Bone marrow (tissue), 2 donors: Measurements from ENCODE around the gene PRMT7.

Experiments used
- DNase-seq, 2 donors: peaks; one replicate each; lab custom pipeline; 2025; lab: John Stamatoyannopoulos, UW

The PRMT7 gene

GRCh38 chr16:68376590-68376989 is 65.8 kb downstream of the PRMT7 start:
- no peak for DNase-seq

GRCh38 chr16:68377221-68377620 is 66.4 kb downstream of the PRMT7 start:
- no peak for DNase-seq

DNA sequence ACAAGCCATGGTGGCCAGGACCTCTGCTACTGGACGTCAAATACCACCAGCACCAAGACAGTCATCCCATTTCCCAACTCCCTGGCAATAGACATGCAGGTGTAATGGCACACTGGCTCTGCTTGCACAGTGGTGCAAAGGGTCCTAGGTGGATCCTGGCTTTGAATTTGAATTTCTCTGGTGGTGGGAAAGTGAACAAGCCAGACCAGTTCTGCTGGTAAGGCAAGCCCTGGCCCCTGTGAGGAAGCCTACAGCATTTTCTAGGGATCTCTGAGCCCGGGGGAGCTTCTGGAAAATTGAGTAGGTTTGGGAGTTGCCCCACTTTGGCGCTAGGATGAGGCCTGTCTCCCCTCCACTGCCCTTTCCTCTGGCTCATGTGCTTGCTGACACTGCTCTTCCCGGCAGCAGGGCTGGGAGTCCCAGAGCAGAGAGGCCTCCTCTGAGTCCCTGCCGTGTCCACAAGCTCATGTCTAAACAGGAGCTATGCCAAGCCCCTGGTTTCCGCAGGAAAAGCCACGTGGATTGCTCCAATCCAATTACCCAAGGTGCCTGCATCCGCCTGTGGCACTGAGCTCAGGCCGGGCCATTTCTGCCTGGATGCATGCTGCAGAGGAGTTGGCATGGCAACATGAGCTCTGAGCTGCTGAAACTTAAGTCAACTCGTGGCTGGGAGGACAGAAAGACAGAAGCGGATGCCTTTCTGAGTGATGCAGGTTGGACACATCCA is 67.0 kb downstream of the PRMT7 start:
- DNase-seq = no peak

GRCh38 chr16:68378436-68379415 is 67.9 kb downstream of the PRMT7 start:
- no peak for DNase-seq

- DNase-seq = no peak
Measured at GRCh38 chr16:68379472-68380347, 68.9 kb downstream of the PRMT7 start.

GRCh38 chr16:68380348-68380670 is 69.5 kb downstream of the PRMT7 start:
- no peak for DNase-seq

GRCh38 chr16:68380676-68381362 is 70.0 kb downstream of the PRMT7 start:
- no peak for DNase-seq

DNA sequence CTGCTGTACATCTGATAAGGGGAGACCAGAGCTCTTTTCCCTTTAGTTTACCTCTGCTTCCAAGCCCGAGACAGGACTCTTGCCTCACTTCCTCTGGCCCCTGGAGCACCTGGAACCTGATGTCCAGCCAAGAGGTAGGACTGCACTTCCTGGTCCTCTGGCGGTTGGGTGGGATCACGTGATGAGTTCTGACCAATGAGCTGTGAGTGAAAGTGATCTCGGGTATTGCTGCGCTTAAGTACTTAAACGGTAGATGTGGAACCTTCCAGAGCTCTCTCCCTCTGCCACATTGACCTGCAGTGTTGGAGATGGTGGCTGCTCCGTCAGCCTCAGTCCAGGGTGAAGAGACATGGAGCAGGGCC is 70.5 kb downstream of the PRMT7 start:
- no peak for DNase-seq

- no peak for DNase-seq
Measured at GRCh38 chr16:68382296-68382718, 71.5 kb downstream of the PRMT7 start.

DNA sequence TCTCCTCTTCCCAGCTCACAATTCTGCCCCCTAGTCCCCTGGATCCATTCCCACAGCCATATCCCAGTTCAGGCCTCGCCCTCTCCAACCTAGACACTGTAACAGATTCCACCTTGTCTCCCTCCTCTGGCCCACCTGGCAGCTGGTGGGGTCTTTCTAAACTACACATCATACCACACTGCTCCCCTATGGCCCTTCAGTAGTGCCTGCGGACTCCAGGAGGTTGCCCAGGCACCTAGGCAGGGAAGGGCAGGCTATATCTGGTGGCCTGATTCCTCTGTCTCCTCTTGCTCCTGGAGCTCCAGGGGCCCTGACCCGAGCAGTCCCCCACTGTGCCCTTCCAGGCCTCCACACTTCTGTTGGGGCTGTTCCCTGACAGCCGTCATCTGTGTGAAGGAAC is 73.0 kb downstream of the PRMT7 start:
- no peak for DNase-seq

DNA sequence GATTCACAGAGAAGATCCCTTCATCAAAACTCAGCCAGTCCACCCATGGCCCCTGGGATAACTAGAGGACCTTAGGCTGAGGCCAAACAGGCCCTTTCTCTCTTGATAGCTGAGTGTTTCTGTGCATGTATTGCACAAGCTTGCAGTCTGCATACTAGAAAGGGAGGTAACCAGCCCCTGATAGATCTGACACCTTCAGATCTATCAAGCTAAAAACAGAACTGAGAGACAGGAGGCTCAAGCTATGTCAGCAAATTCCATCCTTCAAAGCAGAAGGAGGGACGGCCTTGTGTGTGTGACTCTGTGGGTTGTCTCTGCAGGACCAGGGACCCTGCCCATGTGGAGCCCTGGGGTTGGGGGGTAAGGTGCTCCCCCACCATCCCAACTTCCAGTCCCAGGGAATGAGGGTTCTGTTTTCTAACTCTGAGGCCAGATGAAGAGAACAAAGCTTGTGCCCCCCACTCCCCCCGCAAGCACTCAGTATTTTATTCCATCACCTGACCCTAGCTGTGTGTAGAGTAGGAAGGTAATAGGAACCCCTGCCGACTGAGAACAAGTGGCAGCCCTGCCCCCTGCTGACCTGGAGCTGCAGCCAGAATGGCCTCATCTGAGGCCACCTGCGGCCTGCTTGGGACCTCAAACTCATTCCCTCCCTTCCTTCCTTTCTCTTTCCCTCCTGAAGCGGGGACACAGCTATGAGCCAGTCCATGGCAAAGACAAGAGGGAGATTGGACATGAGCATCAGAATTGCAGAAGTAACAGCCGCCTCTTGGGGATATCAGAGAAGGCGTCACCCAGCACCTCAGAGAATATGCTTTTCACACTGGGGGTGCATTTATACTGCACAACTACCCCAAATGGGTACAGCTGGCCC is 73.7 kb downstream of the PRMT7 start:
- no peak for DNase-seq

DNA sequence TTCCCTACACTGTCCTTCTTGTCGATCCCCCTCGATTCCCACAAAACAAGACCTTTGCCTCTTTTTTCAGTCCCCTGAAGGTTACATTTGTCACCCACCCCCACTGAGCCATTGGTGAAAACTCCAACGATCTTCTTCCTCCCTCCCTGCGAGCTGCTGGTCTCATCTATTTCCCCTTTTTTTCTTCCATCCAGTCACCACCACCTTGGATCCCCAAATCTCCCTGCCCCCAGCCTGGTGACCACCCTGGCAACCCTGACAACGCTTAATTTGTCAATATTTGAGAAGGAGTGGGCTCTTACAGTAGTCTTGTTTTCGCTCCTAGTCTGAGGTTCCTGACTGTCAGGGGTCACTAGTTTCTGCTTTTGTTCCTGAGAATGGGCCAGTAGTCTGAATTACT is 74.6 kb downstream of the PRMT7 start:
- DNase-seq = peak in 1 of 2 donors; percentile 22

DNA sequence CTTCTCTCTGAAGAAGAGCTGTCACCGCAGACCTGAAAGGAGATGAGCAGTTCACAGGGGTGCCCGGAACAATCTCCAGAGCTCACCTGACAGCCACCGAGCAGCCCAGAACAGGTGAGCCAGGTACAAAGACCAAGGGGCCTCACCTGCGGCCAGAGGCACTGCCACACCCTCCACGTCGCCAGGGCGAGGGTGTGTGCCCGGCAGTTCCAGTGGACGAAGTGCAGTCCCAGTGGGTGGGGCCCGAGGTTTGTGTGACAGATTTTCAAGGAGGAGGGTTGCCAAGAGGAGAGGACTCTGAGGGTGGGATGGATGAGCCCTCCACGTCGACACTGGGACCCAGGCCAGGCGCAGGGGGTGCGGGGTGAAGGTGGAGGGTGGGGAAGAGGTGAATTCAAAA is 75.8 kb downstream of the PRMT7 start:
- no peak for DNase-seq

GRCh38 chr16:68387301-68387700 is 76.5 kb downstream of the PRMT7 start:
- DNase-seq = no peak

- DNase-seq = no peak
Measured at GRCh38 chr16:68388124-68388523, 77.3 kb downstream of the PRMT7 start.

DNA sequence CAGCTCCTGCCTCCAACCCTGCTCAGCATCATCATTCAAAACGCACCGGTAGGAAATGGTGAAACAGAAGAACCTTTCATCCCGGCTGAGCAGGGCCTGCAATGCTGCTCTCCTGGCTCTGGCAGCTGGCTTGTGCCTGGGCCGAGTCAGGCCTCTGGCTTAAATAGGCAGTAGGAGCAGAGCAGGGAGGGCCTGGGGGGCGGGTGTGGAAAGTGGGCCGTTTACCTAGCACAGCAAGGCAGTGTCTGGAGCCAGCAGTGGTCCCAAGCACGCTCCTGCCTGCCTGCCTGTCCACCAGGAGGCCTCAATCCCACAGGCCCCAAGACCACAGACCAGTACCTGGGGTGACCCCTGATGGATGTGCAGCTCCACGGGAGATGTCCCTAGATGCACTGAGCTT is 78.2 kb downstream of the PRMT7 start:
- DNase-seq = no peak

GRCh38 chr16:68389750-68390371 is 79.0 kb downstream of the PRMT7 start:
- DNase-seq = no peak

GRCh38 chr16:68393333-68393732 is 82.5 kb downstream of the PRMT7 start:
- DNase-seq = no peak

- no peak for DNase-seq
Measured at GRCh38 chr16:68395167-68395786, 84.5 kb downstream of the PRMT7 start.

DNA sequence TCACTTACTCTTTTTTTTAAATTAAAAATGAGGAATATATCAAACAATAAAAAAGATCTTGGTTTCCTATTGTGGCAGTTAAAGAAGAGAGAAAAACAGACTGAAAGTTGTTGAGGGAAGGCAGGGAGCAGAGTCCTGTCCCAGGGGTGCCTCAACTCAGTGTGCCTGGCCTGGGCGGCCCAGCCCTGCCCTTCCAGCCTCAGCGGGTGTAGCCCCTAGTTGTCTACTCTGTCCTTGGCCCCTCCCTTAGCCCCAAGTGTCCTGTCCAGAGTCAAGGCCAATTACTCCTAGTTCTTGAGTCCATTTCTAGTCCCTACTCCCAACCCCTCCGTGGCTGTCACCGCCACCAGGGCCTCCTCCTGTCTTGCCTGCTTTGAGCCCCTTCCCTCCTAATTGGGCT is 85.0 kb downstream of the PRMT7 start:
- DNase-seq = no peak
